Immature natural killer cell (primary cell): Measurements from ENCODE around the gene SLC6A18. TPM values are rescaled to one million over a fixed set of nuclear protein-coding genes. Genes with fewer than 3 reads are reported as not detected.
"Not testable (repeated sequence)": the region's sequence is repeated elsewhere in the genome, so short reads cannot be mapped to it uniquely, and the experiment has no call there.

Source experiments
- DNase-seq, 3 donors: peaks; one replicate each; pipeline ENCODE4 v3.0.0; 2022; ENCODE audit warnings: mixed read lengths in 1 of 3
- H3K27ac Mint-ChIP-seq, 6 donors: one replicate each; pipeline ENCODE4 v1.8.0; 2020; ENCODE audit warnings: mixed read lengths in 6 of 6, mild to moderate bottlenecking in 5 of 6, inconsistent platforms in 4 of 6, moderate library complexity in 3 of 6
- H3K27me3 Mint-ChIP-seq, 3 donors: one replicate each; pipeline ENCODE4 v1.8.0; 2020 to 2021; ENCODE audit warnings: low read depth in 3 of 3, mild to moderate bottlenecking in 3 of 3, mixed read lengths in 3 of 3, moderate library complexity in 3 of 3, inconsistent platforms in 1 of 3
- H3K36me3 Mint-ChIP-seq, 3 donors: one replicate each; pipeline ENCODE4 v1.8.0; 2020; ENCODE audit warnings: mixed read lengths in 3 of 3, inconsistent platforms in 2 of 3, mild to moderate bottlenecking in 2 of 3
- H3K4me1 Mint-ChIP-seq, 2 donors: one replicate each; pipeline ENCODE4 v1.8.0; 2020; ENCODE audit warnings: inconsistent platforms in 2 of 2, mild to moderate bottlenecking in 2 of 2, mixed read lengths in 2 of 2, moderate library complexity in 1 of 2
- H3K4me3 Mint-ChIP-seq, 5 donors: one replicate each; pipeline ENCODE4 v1.8.0; 2020; ENCODE audit warnings: mild to moderate bottlenecking in 5 of 5, mixed read lengths in 5 of 5, inconsistent platforms in 3 of 5, moderate library complexity in 3 of 5
- H3K9me3 Mint-ChIP-seq, 6 donors: one replicate each; pipeline ENCODE4 v1.8.0; 2020; ENCODE audit warnings: mild to moderate bottlenecking in 6 of 6, mixed read lengths in 6 of 6, inconsistent platforms in 4 of 6, moderate library complexity in 3 of 6
- polyA plus RNA-seq, 3 donors: library from polyadenylated mRNA; unstranded; fragments of 300-500 nt; fragmentation: Illumina TruSeq; gene quantifications; one replicate each; pipeline ENCODE4 v1.2.3, GENCODE V29; 2021

SLC6A18 gene
- polyA plus RNA-seq, 3 donors from 2014 or later, result not detected

- DNase-seq, H3K27me3 Mint-ChIP-seq, H3K27ac Mint-ChIP-seq, H3K9me3 Mint-ChIP-seq, H3K4me3 Mint-ChIP-seq, H3K4me1 Mint-ChIP-seq, H3K36me3 Mint-ChIP-seq: not testable (repeated sequence)
Observed at GRCh38 chr5:1282993-1283728, 58.0 kb downstream of the SLC6A18 start.

- H3K4me3 Mint-ChIP-seq, H3K27ac Mint-ChIP-seq, H3K4me1 Mint-ChIP-seq, DNase-seq, H3K27me3 Mint-ChIP-seq, H3K36me3 Mint-ChIP-seq, H3K9me3 Mint-ChIP-seq: not testable (repeated sequence)
Observed at GRCh38 chr5:1283729-1284041, 58.5 kb downstream of the SLC6A18 start.

GRCh38 chr5:1284336-1284970 lies 59.3 kb downstream of the SLC6A18 start:
- not testable (repeated sequence) for H3K27ac Mint-ChIP-seq, H3K36me3 Mint-ChIP-seq, H3K27me3 Mint-ChIP-seq, DNase-seq, H3K4me3 Mint-ChIP-seq, H3K4me1 Mint-ChIP-seq, H3K9me3 Mint-ChIP-seq

- DNase-seq, result no peak
- H3K4me1 Mint-ChIP-seq, result no peaks in the 10 kb centered on the region
- peaks cover 0 to 6% (median 1%) of the 10 kb centered on the region in 6 donors for H3K9me3 Mint-ChIP-seq
- peaks cover 0 to 7% (median 2%) of the 10 kb centered on the region in 3 donors for H3K27me3 Mint-ChIP-seq
- no peak overlapping the region for H3K27ac Mint-ChIP-seq
- H3K4me3 Mint-ChIP-seq, result no peak overlapping the region
- H3K36me3 Mint-ChIP-seq, result peaks cover 0 to 5% (median 2%) of the 10 kb centered on the region in 3 donors
Observed at GRCh38 chr5:1285141-1285540, 60.0 kb downstream of the SLC6A18 start.

- Mint-ChIP-seq H3K27me3 (peaks cover 0 to 7% (median 2%) of the 10 kb centered on the region in 3 donors), H3K4me3 (no peak overlapping the region), H3K36me3 (peaks cover 0 to 5% (median 2%) of the 10 kb centered on the region in 3 donors), H3K9me3 (peaks cover 0 to 6% (median 1%) of the 10 kb centered on the region in 6 donors), H3K4me1 (no peaks in the 10 kb centered on the region), H3K27ac (no peak overlapping the region)
- DNase-seq, result no peak
Observed at GRCh38 chr5:1285883-1286291, 60.7 kb downstream of the SLC6A18 start.

- H3K4me3 Mint-ChIP-seq, result no peak overlapping the region
- peaks cover 0 to 3% (median 2%) of the 10 kb centered on the region in 3 donors for H3K27me3 Mint-ChIP-seq
- H3K36me3 Mint-ChIP-seq, result peaks cover 0 to 5% (median 2%) of the 10 kb centered on the region in 3 donors
- peaks cover 0 to 6% (median 1%) of the 10 kb centered on the region in 6 donors for H3K9me3 Mint-ChIP-seq
- H3K27ac Mint-ChIP-seq, result no peak overlapping the region
- no peaks in the 10 kb centered on the region for H3K4me1 Mint-ChIP-seq
- DNase-seq, result no peak
Observed at GRCh38 chr5:1288439-1289335, 63.5 kb downstream of the SLC6A18 start.

DNA sequence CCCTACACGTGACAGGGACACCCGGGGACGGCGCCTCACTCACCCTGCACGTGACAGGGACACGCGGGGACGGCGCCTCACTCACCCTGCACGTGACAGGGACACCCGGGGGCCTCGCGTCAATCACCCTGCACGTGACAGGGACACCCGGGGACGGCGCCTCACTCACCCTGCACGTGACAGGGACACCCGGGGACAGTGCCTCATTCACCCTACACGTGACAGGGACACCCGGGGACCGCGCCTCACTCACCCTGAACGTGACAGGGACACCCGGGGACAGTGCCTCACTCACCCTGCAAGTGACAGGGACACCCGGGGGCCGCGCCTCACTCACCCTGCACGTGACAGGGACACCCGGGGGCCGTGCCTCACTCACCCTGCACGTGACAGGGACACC lies 64.4 kb downstream of the SLC6A18 start:
- H3K27ac Mint-ChIP-seq, H3K4me1 Mint-ChIP-seq, H3K4me3 Mint-ChIP-seq, H3K27me3 Mint-ChIP-seq, DNase-seq, H3K36me3 Mint-ChIP-seq, H3K9me3 Mint-ChIP-seq: not testable (repeated sequence)

DNA sequence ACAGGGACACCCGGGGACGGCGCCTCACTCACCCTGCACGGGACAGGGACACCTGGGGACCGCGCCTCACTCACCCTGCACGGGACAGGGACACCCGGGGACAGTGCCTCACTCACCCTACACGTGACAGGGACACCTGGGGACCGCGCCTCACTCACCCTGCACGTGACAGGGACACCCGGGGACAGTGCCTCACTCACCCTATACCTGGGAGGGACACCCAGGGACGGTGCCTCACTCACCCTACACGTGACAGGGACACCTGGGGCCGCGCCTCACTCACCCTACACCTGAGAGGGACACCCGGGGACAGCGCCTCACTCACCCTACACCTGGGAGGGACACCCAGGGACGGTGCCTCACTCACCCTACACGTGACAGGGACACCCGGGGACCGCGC lies 65.8 kb downstream of the SLC6A18 start:
- not testable (repeated sequence) for H3K9me3 Mint-ChIP-seq, H3K36me3 Mint-ChIP-seq, H3K4me1 Mint-ChIP-seq, H3K27me3 Mint-ChIP-seq, H3K27ac Mint-ChIP-seq, DNase-seq, H3K4me3 Mint-ChIP-seq

GRCh38 chr5:1291611-1292080 lies 66.5 kb downstream of the SLC6A18 start:
- Mint-ChIP-seq H3K27me3 (peaks cover 0 to 7% (median 6%) of the 10 kb centered on the region in 3 donors), H3K9me3 (peaks cover 0 to 6% (median 1%) of the 10 kb centered on the region in 6 donors), H3K4me3 (no peak overlapping the region), H3K36me3 (peaks cover 0 to 5% (median 2%) of the 10 kb centered on the region in 3 donors), H3K4me1 (peaks cover 0 to 3% of the 10 kb centered on the region in 2 donors), H3K27ac (no peak overlapping the region)
- DNase-seq, result no peak

DNA sequence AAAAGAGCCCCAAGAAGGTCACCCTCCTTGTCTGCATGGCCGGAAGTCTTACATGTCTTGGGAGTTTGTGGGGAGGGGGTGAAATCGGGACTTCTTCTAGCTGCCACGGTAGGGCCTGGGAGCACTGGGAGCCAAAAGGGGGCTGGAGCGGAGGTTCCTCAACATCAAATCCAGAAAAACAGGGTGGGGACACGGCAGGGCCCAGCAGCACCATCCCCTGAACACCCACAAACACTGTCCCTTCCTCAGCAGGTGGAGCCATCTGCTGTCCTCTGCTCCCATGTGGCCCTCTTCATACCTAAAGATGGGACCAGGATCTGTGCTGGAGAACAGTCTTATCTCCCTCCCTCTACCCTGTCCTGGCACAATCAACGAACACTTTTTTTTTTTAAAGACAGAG lies 67.0 kb downstream of the SLC6A18 start:
- peaks cover 0 to 5% (median 2%) of the 10 kb centered on the region in 3 donors for H3K36me3 Mint-ChIP-seq
- peaks cover 0 to 7% (median 6%) of the 10 kb centered on the region in 3 donors for H3K27me3 Mint-ChIP-seq
- no peak overlapping the region for H3K4me3 Mint-ChIP-seq
- no peak for DNase-seq
- H3K27ac Mint-ChIP-seq, result no peak overlapping the region
- peaks cover 0 to 6% (median 1%) of the 10 kb centered on the region in 6 donors for H3K9me3 Mint-ChIP-seq
- H3K4me1 Mint-ChIP-seq, result peaks cover 0 to 3% of the 10 kb centered on the region in 2 donors

- peaks cover 0 to 4% (median 2%) of the 10 kb centered on the region in 3 donors for H3K36me3 Mint-ChIP-seq
- H3K4me3 Mint-ChIP-seq, result no peak overlapping the region
- no peak for DNase-seq
- H3K27ac Mint-ChIP-seq, result no peak overlapping the region
- H3K27me3 Mint-ChIP-seq, result peaks cover 0 to 7% (median 6%) of the 10 kb centered on the region in 3 donors
- peaks cover 0 to 5% (median 1%) of the 10 kb centered on the region in 6 donors for H3K9me3 Mint-ChIP-seq
- H3K4me1 Mint-ChIP-seq, result peaks cover 0 to 3% of the 10 kb centered on the region in 2 donors
Observed at GRCh38 chr5:1292846-1293415, 67.8 kb downstream of the SLC6A18 start.

GRCh38 chr5:1293416-1294205 lies 68.4 kb downstream of the SLC6A18 start:
- no peaks in the 10 kb centered on the region for H3K36me3 Mint-ChIP-seq
- no peak overlapping the region for H3K4me3 Mint-ChIP-seq
- DNase-seq, result no peak
- H3K4me1 Mint-ChIP-seq, result peaks cover 0 to 3% of the 10 kb centered on the region in 2 donors
- peaks cover 0 to 8% (median 4%) of the 10 kb centered on the region in 3 donors for H3K27me3 Mint-ChIP-seq
- H3K27ac Mint-ChIP-seq, result no peak overlapping the region
- peaks cover 0 to 1% (median 0%) of the 10 kb centered on the region in 6 donors for H3K9me3 Mint-ChIP-seq
